K562 (cell line): ENCODE results near the gene EEF1AKMT1. TPM values are rescaled to one million over a fixed set of nuclear protein-coding genes. Genes with fewer than 3 reads are reported as not detected.
"Not testable (repeated sequence)": the region's sequence is repeated elsewhere in the genome, so short reads cannot be mapped to it uniquely, and the experiment has no call there.

Source experiments
- ATAC-seq: fragments of 200-7000 bp; cut with Tn5 transposase; 3 replicates; pipeline ENCODE4 v1.9.1; 2020; ENCODE audit warnings: moderate library complexity
- BruUV-seq: library from RNA; stranded (reverse); fragments of 400-500 nt; replicated peaks from 2 replicates; lab custom pipeline; 2021; lab: Mats Ljungman, UMichigan
- CTCF ChIA-PET: fragments of 300-600 bp; formaldehyde crosslinking; extraction: SDS; loops from one replicate; lab custom pipeline; 2021; ENCODE audit warnings: low intra/inter-chr PET ratio; lab: Yijun Ruan, JAX
- POLR2A ChIA-PET: fragments of 300-600, 350-650 bp; sonication (Branson Sonifier 250); formaldehyde crosslinking; extraction: SDS; loops from one replicate; lab custom pipeline; 2021; ENCODE audit warnings: antibody characterized with exemption, inconsistent platforms; lab: Yijun Ruan, JAX
- DNase-seq, 4 experiments: peaks; one replicate each; pipeline versions ENCODE4 v3.0.0 to v3.0.0-alpha.2; 2011 to 2018; ENCODE audit warnings: low spot score in 3 of 4, mixed read lengths in 3 of 4; ENCODE audit errors: extremely low read depth in 1 of 4
- FAIRE-seq: peaks from 2 replicates; lab custom pipeline; 2011; peaks lifted over from hg19 to GRCh38; lab: Jason Lieb, UNC
- H2AFZ ChIP-seq: 2 replicates; pipeline ENCODE4 v1.6.0; 2011; ENCODE audit warnings: low read depth, low read length, control low read depth, inconsistent platforms
- H3K27ac ChIP-seq: fragments of 200-600 bp; 3 replicates; pipeline ENCODE4 v1.8.0; 2011; ENCODE audit warnings: low read depth, mild to moderate bottlenecking, control low read depth, inconsistent platforms, low read length, moderate library complexity, mixed read lengths; ENCODE audit errors: extremely low read depth
- H3K27me3 ChIP-seq, 2 experiments: fragments of 300-600 bp in 1 of 2; 2 replicates in 1 of 2; 3 replicates in 1 of 2; pipeline versions ENCODE4 v1.6.0 to v1.8.0; 2011; ENCODE audit warnings: inconsistent platforms in 2 of 2, low read length in 2 of 2, mild to moderate bottlenecking in 1 of 2, mixed read lengths in 1 of 2, moderate library complexity in 1 of 2; ENCODE audit not compliant: control insufficient read depth in 2 of 2, insufficient read depth in 2 of 2
- H3K36me3 ChIP-seq: fragments of 300-600 bp; 3 replicates; pipeline ENCODE4 v1.8.0; 2011; ENCODE audit warnings: mild to moderate bottlenecking, low read length, inconsistent platforms; ENCODE audit not compliant: control insufficient read depth, insufficient read depth
- H3K4me1 ChIP-seq, 2 experiments: fragments of 200-600 bp in 1 of 2; replicated peaks in 1 of 2; 2 replicates in 1 of 2; 3 replicates in 1 of 2; pipeline versions ENCODE4 v1.5.1 to v1.8.0; 2011; ENCODE audit warnings: inconsistent platforms in 2 of 2, low read length in 2 of 2, mild to moderate bottlenecking in 1 of 2, mixed read lengths in 1 of 2, moderate library complexity in 1 of 2; ENCODE audit not compliant: control insufficient read depth in 2 of 2, insufficient read depth in 2 of 2
- H3K4me2 ChIP-seq: 2 replicates; pipeline ENCODE4 v1.6.1; 2011; ENCODE audit warnings: low read length, control low read depth, inconsistent platforms, mixed read lengths; ENCODE audit not compliant: insufficient read depth
- H3K4me3 ChIP-seq: fragments of 200-600 bp; sonication (generic), shearing (Covaris generic); 2 replicates; pipeline ENCODE4 v1.5.1; 2016; ENCODE audit warnings: control low read depth, inconsistent platforms
- H3K79me2 ChIP-seq: fragments of 200-600 bp; 3 replicates; pipeline ENCODE4 v1.8.0; 2011; ENCODE audit warnings: low read length, inconsistent platforms; ENCODE audit not compliant: control insufficient read depth, insufficient read depth
- H3K9ac ChIP-seq, 2 experiments: 2 replicates each; pipeline versions ENCODE4 v1.6.0 to v1.6.1; 2011; ENCODE audit warnings: low read depth in 2 of 2, low read length in 2 of 2, control low read depth in 1 of 2, inconsistent platforms in 1 of 2, mild to moderate bottlenecking in 1 of 2, mixed read lengths in 1 of 2; ENCODE audit not compliant: insufficient read depth in 1 of 2
- H3K9me1 ChIP-seq: one replicate; pipeline ENCODE4 v1.6.0; 2011; ENCODE audit warnings: inconsistent platforms, mild to moderate bottlenecking, low read length, moderate library complexity; ENCODE audit not compliant: control insufficient read depth, insufficient read depth
- H3K9me3 ChIP-seq: replicated peaks from 2 replicates; pipeline ENCODE4 v1.5.1; 2011; ENCODE audit warnings: low read depth, low read length, inconsistent platforms; ENCODE audit not compliant: control insufficient read depth, insufficient read depth
- H4K20me1 ChIP-seq: replicated peaks from 2 replicates; pipeline ENCODE4 v1.6.1; 2011; ENCODE audit warnings: low read length, inconsistent platforms, mixed read lengths; ENCODE audit not compliant: control insufficient read depth, insufficient read depth
- ARID3B ChIP-seq: fragments of 250-450 bp; sonication (Bioruptor Pico); IDR thresholded peaks from 2 replicates; pipeline ENCODE4 v1.4.0; 2020; ENCODE audit warnings: borderline replicate concordance
- CC2D1A ChIP-seq: fragments of 450-650 bp; IDR thresholded peaks from 2 replicates; pipeline ENCODE4 v1.6.1; 2017; ENCODE audit warnings: mild to moderate bottlenecking
- CGGBP1 ChIP-seq: fragments of 250-450 bp; sonication (Bioruptor Pico); IDR thresholded peaks from 2 replicates; pipeline ENCODE4 v1.9.0; 2021; ENCODE audit warnings: mild to moderate bottlenecking
- GATA2 ChIP-seq: sonication (generic); formaldehyde crosslinking; IDR thresholded peaks from 2 replicates; pipeline ENCODE4 v1.4.0; 2020; ENCODE audit warnings: mild to moderate bottlenecking, missing genetic modification reagents
- MTA3 ChIP-seq: fragments of 450-650 bp; formaldehyde crosslinking; IDR thresholded peaks from 2 replicates; pipeline ENCODE4 v1.6.1; 2017; ENCODE audit warnings: mild to moderate bottlenecking, borderline replicate concordance
- ZC3H8 ChIP-seq: fragments of 450-650 bp; IDR thresholded peaks from 2 replicates; pipeline ENCODE4 v1.6.1; 2017
- ZNF133 ChIP-seq: fragments of 250-450 bp; sonication (Bioruptor Pico); IDR thresholded peaks from 2 replicates; pipeline ENCODE4 v1.4.0; 2020; ENCODE audit warnings: mild to moderate bottlenecking
- ZNF146 ChIP-seq: IDR thresholded peaks from one replicate; pipeline ENCODE4 v1.6.1; 2018; ENCODE audit warnings: missing compliant biosample characterization; ENCODE audit not compliant: unreplicated experiment
- ZNF184 ChIP-seq: sonication (generic); formaldehyde crosslinking; IDR thresholded peaks from 2 replicates; pipeline ENCODE4 v1.5.0; 2020; ENCODE audit warnings: missing genetic modification reagents
- ZNF347 ChIP-seq: fragments of 450-650 bp; formaldehyde crosslinking; IDR thresholded peaks from 2 replicates; pipeline ENCODE4 v1.4.0; 2020; ENCODE audit warnings: low read depth, mild to moderate bottlenecking, moderate library complexity
- ZNF408 ChIP-seq: fragments of 250-450 bp; sonication (Bioruptor Pico); IDR thresholded peaks from 2 replicates; pipeline ENCODE4 v1.4.0; 2020; ENCODE audit warnings: low read depth, mild to moderate bottlenecking, moderate library complexity
- ZNF589 ChIP-seq: fragments of 200-800 bp; sonication (Bioruptor generic); IDR thresholded peaks from 2 replicates; pipeline ENCODE4 v1.6.1; 2016; ENCODE audit warnings: low read depth, missing genetic modification characterization, missing compliant biosample characterization
- WGBS: fragments of 100-300 bp; shearing (Covaris generic); methylation state at CpG from one replicate; pipeline ENCODE4 v1.1.6; 2016; ENCODE audit warnings: low coverage, mixed read lengths; ENCODE audit not compliant: insufficient coverage; ENCODE audit errors: missing lambda C conversion rate; 5-methylcytosine and 5-hydroxymethylcytosine counted together
- in situ Hi-C: fragments of 300-500 bp; cut with MboI; formaldehyde crosslinking; loops from 4 replicates; pipeline ENCODE4 v1.15.0; 2018; ENCODE audit warnings: inconsistent platforms, mixed read lengths
- intact Hi-C: fragments of 100-400 bp; cut with micrococcal nuclease; formaldehyde crosslinking; loops from 2 replicates; pipeline ENCODE4 v1.14.2; 2022
- polyA plus RNA-seq, 8 experiments: library from polyadenylated mRNA; depleted of rRNA in 4 of 8; stranded (reverse) in 5 of 8; unstranded in 3 of 8; fragments of >200 nt; fragmentation: Nextera tagmentation in 2 of 8; fragmentation: Illumina TruSeq in 1 of 8; extraction: Ambion mirVana in 2 of 8; extraction: Trizol in 1 of 8; gene quantifications; 2 replicates each; pipeline versions ENCODE4 v1.2.1 to v1.2.3, GENCODE V29; 2011 to 2014; ENCODE audit warnings: inconsistent platforms in 1 of 8, missing spikeins in 1 of 8
- total RNA-seq, 7 experiments: library from RNA; depleted of rRNA in 6 of 7; stranded (reverse); fragments of >200 nt in 6 of 7; fragmentation: Illumina TruSeq in 2 of 7; extraction: Trizol in 2 of 7; gene quantifications; 2 replicates each; pipeline versions ENCODE4 v1.2.1 to v1.2.3, GENCODE V29; 2011 to 2021; ENCODE audit warnings: low replicate concordance in 1 of 7

EEF1AKMT1 gene
- total and polyA plus RNA-seq, 9 of the 15 experiments (the other 6 are each of a cell fraction or from before 2014, with no cell fraction given), result 5.3 to 36.3 (median 7.9) TPM

GRCh38 chr13:20743830-20744404 is 29.8 kb downstream of the EEF1AKMT1 start:
- not testable (repeated sequence) for H3K36me3 ChIP-seq, H3K9me1 ChIP-seq, BruUV-seq

GRCh38 chr13:20740021-20740420 is 33.7 kb downstream of the EEF1AKMT1 start:
- Histone ChIP-seq H3K9me3 (no peaks in the 10 kb centered on the region), H3K4me2 (no peak overlapping the region), H3K4me1 (no peaks in the 10 kb centered on the region; a peak in 1 of 5 replicates), H4K20me1 (no peaks in the 10 kb centered on the region), H3K36me3 (no peaks in the 10 kb centered on the region), H3K9me1 (no peaks in the 10 kb centered on the region), H3K9ac (no peak overlapping the region), H3K79me2 (no peaks in the 10 kb centered on the region), H3K27ac (no peak overlapping the region), H3K27me3 (no peaks in the 10 kb centered on the region), H2AFZ (no peak overlapping the region), H3K4me3 (no peak overlapping the region)
- TF ChIP-seq ZNF347 (CRISPR knock-in tag), result no peak
- no peak for TF ChIP-seq GATA2 (CRISPR knock-in tag)
- no peak for TF ChIP-seq ZNF408 (CRISPR knock-in tag)
- TF ChIP-seq MTA3, result no peak
- TF ChIP-seq ZNF184 (CRISPR knock-in tag), result no peak
- no peak for TF ChIP-seq ZNF133
- no peak for TF ChIP-seq ZNF589 (CRISPR knock-in tag)
- TF ChIP-seq ZC3H8, result no peak
- TF ChIP-seq CGGBP1, result no peak
- TF ChIP-seq CC2D1A, result no peak
- TF ChIP-seq ARID3B (CRISPR knock-in tag), result no peak
- intact Hi-C loops, result no loop called here
- no peak for FAIRE-seq
- WGBS, result 97% methylated on average over 10 of the region's 22 CpGs
- in situ Hi-C loops, result no loop called here
- no peak for DNase-seq
- BruUV-seq, result no TSS peak
- CTCF ChIA-PET, result no interaction called here
- ATAC-seq, result no peak
- POLR2A ChIA-PET, result no interaction called here

More at GRCh38 chr13:20743830-20744404, 29.8 kb downstream of the EEF1AKMT1 start:
- FAIRE-seq, POLR2A ChIA-PET, H3K4me3 ChIP-seq, H2AFZ ChIP-seq, H3K27ac ChIP-seq, H4K20me1 ChIP-seq, H3K4me1 ChIP-seq, H3K9me3 ChIP-seq, H3K79me2 ChIP-seq, H3K27me3 ChIP-seq, H3K4me2 ChIP-seq, ATAC-seq, intact Hi-C loops, in situ Hi-C loops, H3K9ac ChIP-seq, DNase-seq: not testable (repeated sequence)
- CTCF ChIA-PET, result interaction anchor here (0.6 kb wide), 1 partner anchor 11 kb away, joined by 3 read pairs; no protein-coding TSS in a partner anchor
- peak; percentile 80 for TF ChIP-seq ZNF146
- WGBS, result 63% methylated on average over 4 of the region's 4 CpGs
